Fibroblast of lung (primary cell): ENCODE results near the gene PGA5. TPM values are rescaled to one million over a fixed set of nuclear protein-coding genes. Genes with fewer than 3 reads are reported as not detected.
"Not testable (repeated sequence)": the region's sequence is repeated elsewhere in the genome, so short reads cannot be mapped to it uniquely, and the experiment has no call there.

Experiments used
- DNase-seq, 2 donors: peaks; one replicate each; pipeline versions ENCODE4 v3.0.0 to v3.0.0-alpha.2; 2010; ENCODE audit warnings: low read depth in 2 of 2
- H2AFZ ChIP-seq: 2 replicates; pipeline ENCODE4 v1.5.1; 2012; ENCODE audit warnings: low read length, control low read depth, inconsistent platforms
- H3K27ac ChIP-seq: 2 replicates; pipeline ENCODE4 v1.5.1; 2011; ENCODE audit warnings: low read length, control low read depth; ENCODE audit not compliant: insufficient read depth
- H3K27me3 ChIP-seq: 2 replicates; pipeline ENCODE4 v1.5.1; 2011; ENCODE audit warnings: mild to moderate bottlenecking, low read length; ENCODE audit not compliant: control insufficient read depth, insufficient read depth
- H3K36me3 ChIP-seq: 2 replicates; pipeline ENCODE4 v1.5.1; 2011; ENCODE audit warnings: low read length; ENCODE audit not compliant: control insufficient read depth, insufficient read depth
- H3K4me1 ChIP-seq: 2 replicates; pipeline ENCODE4 v1.5.1; 2011; ENCODE audit warnings: low read length; ENCODE audit not compliant: control insufficient read depth, insufficient read depth; ENCODE audit errors: extremely low read depth
- H3K4me2 ChIP-seq: 2 replicates; pipeline ENCODE4 v1.5.1; 2011; ENCODE audit warnings: low read length, control low read depth; ENCODE audit not compliant: insufficient read depth; ENCODE audit errors: extremely low read depth
- H3K4me3 ChIP-seq, 4 experiments: fragments of 200-600 bp in 1 of 4; sonication (generic) in 1 of 4; replicated peaks in 1 of 4; 2 replicates each; pipeline ENCODE4 v1.5.1; 2011 to 2016; ENCODE audit warnings: low read length in 4 of 4, low read depth in 3 of 4, mild to moderate bottlenecking in 3 of 4, control low read depth in 2 of 4, inconsistent platforms in 1 of 4, mixed read lengths in 1 of 4; ENCODE audit not compliant: insufficient read depth in 1 of 4; ENCODE audit errors: control extremely low read depth in 1 of 4
- H3K79me2 ChIP-seq: 2 replicates; pipeline ENCODE4 v1.5.1; 2012; ENCODE audit warnings: mild to moderate bottlenecking, low read length, inconsistent platforms; ENCODE audit not compliant: control insufficient read depth, insufficient read depth
- H3K9ac ChIP-seq: 2 replicates; pipeline ENCODE4 v1.5.1; 2011; ENCODE audit warnings: mild to moderate bottlenecking, low read length, control low read depth; ENCODE audit not compliant: insufficient read depth
- H3K9me3 ChIP-seq: 2 replicates; pipeline ENCODE4 v1.5.1; 2012; ENCODE audit warnings: low read depth, low read length; ENCODE audit not compliant: control insufficient read depth, insufficient read depth
- H4K20me1 ChIP-seq: 2 replicates; pipeline ENCODE4 v1.5.1; 2011; ENCODE audit warnings: low read length; ENCODE audit not compliant: control insufficient read depth, insufficient read depth; ENCODE audit errors: extremely low read depth
- EZH2 ChIP-seq: IDR thresholded peaks from 2 replicates; pipeline ENCODE4 v1.5.1; 2012; ENCODE audit warnings: low read length, control low read depth, mild to moderate bottlenecking; ENCODE audit errors: missing control alignments
- polyA plus RNA-seq, 2 donors: library from polyadenylated mRNA; depleted of rRNA in 1 of 2; stranded (reverse) in 1 of 2; unstranded in 1 of 2; fragments of >200 nt; gene quantifications; 2 replicates each; pipeline ENCODE4 v1.2.1, GENCODE V29; 2011 to 2012; ENCODE audit warnings: missing spikeins in 1 of 2
- total RNA-seq: library from RNA; depleted of rRNA; stranded (reverse); fragments of >200 nt; gene quantifications from 2 replicates; pipeline ENCODE4 v1.2.1, GENCODE V29; 2014
- TF ChIP-seq, protein P1 (sequence below), 2 donors: IDR thresholded peaks in 1 of 2; conservative IDR thresholded peaks in 1 of 2; 1 replicate in 1 of 2; 2 replicates in 1 of 2; pipeline ENCODE4 v1.5.1; 2011 to 2012; ENCODE audit warnings: low read length in 2 of 2, control low read depth in 1 of 2, inconsistent platforms in 1 of 2, low read depth in 1 of 2, mild to moderate bottlenecking in 1 of 2

The PGA5 gene
- total and polyA plus RNA-seq, 2 donors (not counting 1 experiment from before 2014, with no cell fraction given), result 1.3 to 3.3 TPM

DNA sequence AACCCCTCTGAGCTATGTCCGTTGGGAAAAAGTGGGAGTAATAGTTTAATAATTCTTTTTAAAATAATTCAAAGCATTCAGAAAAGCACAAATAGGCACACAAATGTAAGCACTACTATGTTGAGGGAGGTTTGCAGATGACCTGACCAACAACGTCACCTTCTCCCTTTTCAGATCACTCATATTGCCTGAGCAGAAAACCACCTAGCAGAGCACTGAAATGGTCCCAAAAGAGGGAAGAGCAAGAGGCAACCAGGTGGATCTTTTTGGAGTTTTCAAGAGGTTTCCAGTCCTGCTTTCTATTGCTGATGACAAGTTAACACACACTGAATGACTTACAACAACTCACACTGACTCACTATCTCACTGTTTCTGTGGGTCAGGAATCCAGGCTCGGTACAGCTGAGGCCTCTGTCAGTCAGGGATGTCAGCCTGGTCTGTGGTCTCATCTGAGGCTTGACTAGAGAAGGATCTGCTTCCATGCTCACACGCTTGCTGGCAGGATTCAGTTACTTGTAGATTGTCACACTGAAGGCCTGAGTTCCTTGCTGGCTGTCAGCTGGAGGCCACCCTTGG lies 41.9 kb upstream of the PGA5 start:
- H3K9ac ChIP-seq, result no peak overlapping the region

DNA sequence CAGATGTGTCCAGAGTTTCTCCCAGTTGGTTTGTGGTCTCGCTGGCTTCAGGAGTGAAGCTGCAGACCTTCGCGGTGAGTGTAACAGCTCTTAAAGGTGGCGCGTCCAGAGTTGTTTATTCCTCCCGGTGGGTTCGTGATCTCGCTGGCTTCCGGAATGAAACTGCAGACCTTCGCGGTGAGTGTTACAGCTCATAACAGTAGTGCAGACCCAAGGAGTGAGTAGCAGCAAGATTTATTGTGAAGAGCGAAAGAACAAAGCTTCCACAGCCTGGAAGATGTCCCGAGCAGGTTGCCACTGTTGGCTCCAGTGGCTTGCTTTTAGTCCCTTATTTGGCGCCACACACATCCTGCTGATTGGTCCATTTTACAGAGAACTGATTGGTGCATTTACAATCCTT lies 39.5 kb upstream of the PGA5 start:
- Histone ChIP-seq H3K27ac (no peak overlapping the region), H3K9ac (no peak overlapping the region), H2AFZ (no peak overlapping the region), H3K27me3 (peaks cover 6% of the 10 kb centered on the region), H3K9me3 (no peaks in the 10 kb centered on the region), H3K36me3 (no peaks in the 10 kb centered on the region), H3K79me2 (no peaks in the 10 kb centered on the region), H4K20me1 (no peaks in the 10 kb centered on the region), H3K4me2 (no peak overlapping the region), H3K4me3 (no peak overlapping the region), H3K4me1 (no peaks in the 10 kb centered on the region)
- no peak for TF ChIP-seq EZH2
- TF ChIP-seq, protein P1, sequence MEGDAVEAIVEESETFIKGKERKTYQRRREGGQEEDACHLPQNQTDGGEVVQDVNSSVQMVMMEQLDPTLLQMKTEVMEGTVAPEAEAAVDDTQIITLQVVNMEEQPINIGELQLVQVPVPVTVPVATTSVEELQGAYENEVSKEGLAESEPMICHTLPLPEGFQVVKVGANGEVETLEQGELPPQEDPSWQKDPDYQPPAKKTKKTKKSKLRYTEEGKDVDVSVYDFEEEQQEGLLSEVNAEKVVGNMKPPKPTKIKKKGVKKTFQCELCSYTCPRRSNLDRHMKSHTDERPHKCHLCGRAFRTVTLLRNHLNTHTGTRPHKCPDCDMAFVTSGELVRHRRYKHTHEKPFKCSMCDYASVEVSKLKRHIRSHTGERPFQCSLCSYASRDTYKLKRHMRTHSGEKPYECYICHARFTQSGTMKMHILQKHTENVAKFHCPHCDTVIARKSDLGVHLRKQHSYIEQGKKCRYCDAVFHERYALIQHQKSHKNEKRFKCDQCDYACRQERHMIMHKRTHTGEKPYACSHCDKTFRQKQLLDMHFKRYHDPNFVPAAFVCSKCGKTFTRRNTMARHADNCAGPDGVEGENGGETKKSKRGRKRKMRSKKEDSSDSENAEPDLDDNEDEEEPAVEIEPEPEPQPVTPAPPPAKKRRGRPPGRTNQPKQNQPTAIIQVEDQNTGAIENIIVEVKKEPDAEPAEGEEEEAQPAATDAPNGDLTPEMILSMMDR (conservative IDR thresholded peaks at IDR 0.05 in 1 of 2, IDR thresholded peaks at IDR 0.05 in 1 of 2; ENCODE audit: low read depth in 1 of 2, low read length in 2 of 2), result no peak
- no peak for DNase-seq

More for the DNA sequence above, 41.9 kb upstream of the PGA5 start:
- Histone ChIP-seq H3K9me3 (no peaks in the 10 kb centered on the region), H2AFZ (no peak overlapping the region), H3K79me2 (no peaks in the 10 kb centered on the region), H3K4me1 (no peaks in the 10 kb centered on the region), H3K27me3 (peaks cover 3% of the 10 kb centered on the region), H4K20me1 (no peaks in the 10 kb centered on the region), H3K36me3 (no peaks in the 10 kb centered on the region), H3K4me3 (no peak overlapping the region), H3K4me2 (no peak overlapping the region), H3K27ac (no peak overlapping the region)
- DNase-seq, result no peak
- no peak for TF ChIP-seq EZH2
- TF ChIP-seq, protein P1 (conservative IDR thresholded peaks at IDR 0.05 in 1 of 2, IDR thresholded peaks at IDR 0.05 in 1 of 2; ENCODE audit: low read depth in 1 of 2, low read length in 2 of 2), result no peak

GRCh38 chr11:61202950-61203746 lies 37.8 kb upstream of the PGA5 start, which contains the start of gene PGA3:
TSS of gene PGA3 (plus strand) at chr11:61203515. CDS start at chr11:61203565, 50 bp downstream.
- not testable (repeated sequence) for H3K27me3 ChIP-seq, H3K9ac ChIP-seq, H3K79me2 ChIP-seq, H4K20me1 ChIP-seq, H3K9me3 ChIP-seq, H3K27ac ChIP-seq, H3K4me1 ChIP-seq, H3K4me3 ChIP-seq, DNase-seq, H3K4me2 ChIP-seq, H3K36me3 ChIP-seq, H2AFZ ChIP-seq

- H3K79me2 ChIP-seq, H4K20me1 ChIP-seq, H3K4me1 ChIP-seq, H3K4me3 ChIP-seq, DNase-seq, H3K9me3 ChIP-seq, H3K36me3 ChIP-seq, H3K27ac ChIP-seq, H2AFZ ChIP-seq, H3K9ac ChIP-seq, H3K4me2 ChIP-seq, H3K27me3 ChIP-seq: not testable (repeated sequence)
Measured at GRCh38 chr11:61203873-61204272, 37.1 kb upstream of the PGA5 start.

DNA sequence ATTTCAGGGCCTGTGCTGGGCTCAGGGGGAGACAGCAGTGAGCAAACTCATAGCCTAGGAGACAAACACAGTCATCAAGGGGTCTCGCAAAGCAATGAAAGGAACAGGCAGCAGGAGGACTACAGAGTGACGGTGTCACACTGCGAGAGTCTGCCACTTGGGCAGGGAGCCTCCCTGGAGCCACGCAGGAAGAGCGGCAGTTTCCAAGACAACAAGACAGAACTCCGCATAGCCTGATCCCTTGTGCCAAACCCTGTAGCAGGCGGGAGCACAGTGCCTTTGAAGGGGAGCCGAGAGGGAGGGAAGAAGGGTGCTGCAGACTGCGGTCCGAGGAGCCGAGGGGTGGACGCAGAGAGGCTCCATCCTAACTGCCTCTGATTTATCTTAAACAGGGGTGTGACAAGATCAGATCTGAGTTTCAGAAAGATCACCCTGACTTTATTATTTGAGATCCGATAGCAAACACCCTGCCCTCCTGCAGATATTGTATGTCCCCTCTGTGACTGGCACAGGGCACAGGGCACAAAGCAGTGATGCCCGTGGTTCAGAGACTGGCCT lies 36.4 kb upstream of the PGA5 start:
- H3K4me2 ChIP-seq, H3K4me1 ChIP-seq, H4K20me1 ChIP-seq, DNase-seq, H3K9ac ChIP-seq, H3K4me3 ChIP-seq, H3K79me2 ChIP-seq, H3K27me3 ChIP-seq, H3K9me3 ChIP-seq, H3K36me3 ChIP-seq, H3K27ac ChIP-seq, H2AFZ ChIP-seq: not testable (repeated sequence)
